Ovary (tissue), 9 donors: ENCODE measurements around the gene TECPR2. TPM values are rescaled to one million over a fixed set of nuclear protein-coding genes. Genes with fewer than 3 reads are reported as not detected.
"Not testable (repeated sequence)": the region's sequence is repeated elsewhere in the genome, so short reads cannot be mapped to it uniquely, and the experiment has no call there.

ENCODE experiments used
- DNase-seq, 5 donors: peaks; one replicate each; pipeline ENCODE4 v3.0.0-alpha.2; 2019 to 2020
- H3K27ac ChIP-seq, 2 donors: fragments of 200-600 bp; one replicate each; pipeline versions ENCODE4 v1.5.1 to v1.8.0; 2019 to 2022
- H3K27me3 ChIP-seq: fragments of 200-600 bp; one replicate; pipeline ENCODE4 v1.8.0; 2022
- H3K36me3 ChIP-seq: fragments of 200-600 bp; sonication (generic); one replicate; pipeline ENCODE4 v1.5.1; 2019
- H3K4me1 ChIP-seq: one replicate; pipeline ENCODE4 v1.8.1; 2013; ENCODE audit warnings: mild to moderate bottlenecking, moderate library complexity; ENCODE audit not compliant: insufficient read depth
- H3K4me3 ChIP-seq: fragments of 200-600 bp; sonication (generic); one replicate; pipeline ENCODE4 v1.5.1; 2017
- H3K9me3 ChIP-seq, 2 donors: fragments of 200-600 bp in 1 of 2; sonication (generic) in 1 of 2; one replicate each; pipeline versions ENCODE4 v1.5.1 to v1.8.1; 2013 to 2019; ENCODE audit warnings: mild to moderate bottlenecking in 1 of 2, moderate library complexity in 1 of 2
- EP300 ChIP-seq: sonication (generic); formaldehyde crosslinking; IDR thresholded peaks from one replicate; pipeline ENCODE4 v1.6.1; 2017; ENCODE audit warnings: antibody characterized with exemption
- POLR2A ChIP-seq: fragments of 450-650 bp; IDR thresholded peaks from one replicate; pipeline ENCODE4 v1.6.1; 2017; ENCODE audit warnings: antibody characterized with exemption, mild to moderate bottlenecking, moderate library complexity
- WGBS, 3 donors: extraction: QIAGEN DNeasy Blood & Tissue Kit in 1 of 3; methylation state at CpG; one replicate each; pipeline versions ENCODE4 v1.1.5 to v1.1.7; 2013 to 2017; 5-methylcytosine and 5-hydroxymethylcytosine counted together
- intact Hi-C, 4 donors: fragments of 100-400 bp; cut with DNase I; formaldehyde crosslinking; loops; one replicate each; pipeline versions ENCODE4 v1.11.0 to v1.15.1; 2022 to 2023
- polyA plus RNA-seq, 2 donors: library from polyadenylated mRNA; stranded (reverse); fragments of 200-250 nt in 1 of 2; fragments of 350-450 nt in 1 of 2; fragmentation: Illumina TruSeq in 1 of 2; extraction: RNeasy Lipid Tissue Mini Kit (QIAGEN cat#74804) in 1 of 2; gene quantifications; one replicate each; pipeline ENCODE4 v1.2.3, GENCODE V29; 2013 to 2014
- total RNA-seq, 7 donors: library from RNA; depleted of rRNA in 2 of 7; stranded (reverse); fragments of >200 nt in 2 of 7; fragmentation: NEBNext Ultra II Directional in 3 of 7; extraction: Animal tissue kit (Norgen Biotek cat#: 25700) in 3 of 7; gene quantifications; one replicate each; pipeline versions ENCODE4 v1.1.0 to v1.2.4, GENCODE V29; 2016 to 2023
- TF ChIP-seq, protein P1 (sequence below), 3 donors: fragments of 450-650 bp in 2 of 3; fragments of 200-600 bp in 1 of 3; IDR thresholded peaks; one replicate each; pipeline versions ENCODE4 v1.5.1 to v1.8.0; 2016 to 2022; ENCODE audit warnings: antibody characterized with exemption in 3 of 3, mild to moderate bottlenecking in 1 of 3
- donor health status: DM: no; HTN: no; CAD: no; lungs with moderate emphysema.
- donor health status: DM: no; HTN: no; CAD: no.
- donor health status: Bipolar disorder and iron deficiency.
- donor health status: DM: yes; HTN: yes; CAD: no.
- donor health status: DM: no; HTN: no; CAD: no.
- donor health status: DM: yes; HTN: yes; CAD: no.

The TECPR2 gene
- total and polyA plus RNA-seq, 9 donors, result 8.6 to 29.3 (median 25.8) TPM

DNA sequence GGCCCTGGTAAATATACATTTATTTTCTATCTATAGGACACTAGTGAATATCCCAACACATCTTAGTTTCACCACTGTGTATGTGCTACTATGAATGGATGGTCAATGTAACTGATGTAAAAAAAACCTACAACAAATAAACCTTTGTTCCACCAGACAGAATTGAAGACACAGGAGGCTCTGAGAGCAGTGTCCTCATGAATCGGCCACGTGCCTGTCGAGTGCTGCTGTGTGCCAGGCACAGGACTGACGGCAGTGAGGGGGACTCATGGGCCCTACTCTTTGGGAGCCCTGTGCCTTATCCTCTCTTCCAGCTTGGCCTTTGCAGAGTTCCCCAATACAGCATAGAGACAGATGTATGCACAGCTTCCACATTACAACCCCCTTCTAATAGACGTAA, 18.3 kb upstream of the TECPR2 start:
- TF ChIP-seq, protein P1, sequence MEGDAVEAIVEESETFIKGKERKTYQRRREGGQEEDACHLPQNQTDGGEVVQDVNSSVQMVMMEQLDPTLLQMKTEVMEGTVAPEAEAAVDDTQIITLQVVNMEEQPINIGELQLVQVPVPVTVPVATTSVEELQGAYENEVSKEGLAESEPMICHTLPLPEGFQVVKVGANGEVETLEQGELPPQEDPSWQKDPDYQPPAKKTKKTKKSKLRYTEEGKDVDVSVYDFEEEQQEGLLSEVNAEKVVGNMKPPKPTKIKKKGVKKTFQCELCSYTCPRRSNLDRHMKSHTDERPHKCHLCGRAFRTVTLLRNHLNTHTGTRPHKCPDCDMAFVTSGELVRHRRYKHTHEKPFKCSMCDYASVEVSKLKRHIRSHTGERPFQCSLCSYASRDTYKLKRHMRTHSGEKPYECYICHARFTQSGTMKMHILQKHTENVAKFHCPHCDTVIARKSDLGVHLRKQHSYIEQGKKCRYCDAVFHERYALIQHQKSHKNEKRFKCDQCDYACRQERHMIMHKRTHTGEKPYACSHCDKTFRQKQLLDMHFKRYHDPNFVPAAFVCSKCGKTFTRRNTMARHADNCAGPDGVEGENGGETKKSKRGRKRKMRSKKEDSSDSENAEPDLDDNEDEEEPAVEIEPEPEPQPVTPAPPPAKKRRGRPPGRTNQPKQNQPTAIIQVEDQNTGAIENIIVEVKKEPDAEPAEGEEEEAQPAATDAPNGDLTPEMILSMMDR (IDR thresholded peaks at IDR 0.05), result no peak
- TF ChIP-seq EP300 (no peak), POLR2A (no peak)
- intact Hi-C loops, result no loop called here
- WGBS, 3 donors, result 84 to 85% (median 84%) methylated on average over 5 of the region's 5 CpGs
- Histone ChIP-seq H3K4me3 (no peak overlapping the region), H3K27me3 (no peaks in the 10 kb centered on the region), H3K9me3 (no peaks in the 10 kb centered on the region), H3K27ac (no peak overlapping the region), H3K36me3 (no peaks in the 10 kb centered on the region), H3K4me1 (no peaks in the 10 kb centered on the region)
- no peak for DNase-seq

DNA sequence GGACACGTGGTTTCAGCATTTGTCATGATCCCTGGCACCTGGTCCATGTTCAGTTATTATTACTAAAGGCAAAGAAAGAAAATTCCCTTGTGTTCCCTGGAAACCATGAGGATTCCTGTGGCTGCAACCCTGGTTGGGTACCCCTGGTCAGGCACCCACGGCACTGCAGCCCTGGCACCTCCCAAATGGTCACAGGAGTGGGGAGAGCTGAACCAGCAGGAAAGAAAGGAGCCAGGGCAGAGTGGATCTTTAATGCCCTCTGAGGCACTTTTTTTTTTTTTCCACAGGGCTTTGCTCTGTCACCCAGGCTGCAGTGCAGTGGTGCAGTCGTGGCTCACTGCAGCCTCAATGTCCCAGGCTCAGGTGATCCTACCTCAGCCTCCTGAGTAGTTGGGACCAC, 17.5 kb upstream of the TECPR2 start:
- 65 to 77% (median 75%) methylated on average over 3 of the region's 3 CpGs for WGBS, 3 donors
- Histone ChIP-seq H3K4me3 (no peak overlapping the region), H3K36me3 (no peaks in the 10 kb centered on the region), H3K27ac (no peak overlapping the region), H3K4me1 (no peaks in the 10 kb centered on the region), H3K27me3 (no peaks in the 10 kb centered on the region), H3K9me3 (no peaks in the 10 kb centered on the region)
- intact Hi-C loops, result no loop called here
- TF ChIP-seq EP300, result no peak
- no peak for TF ChIP-seq POLR2A
- TF ChIP-seq, protein P1 (IDR thresholded peaks at IDR 0.05), result no peak
- no peak for DNase-seq

DNA sequence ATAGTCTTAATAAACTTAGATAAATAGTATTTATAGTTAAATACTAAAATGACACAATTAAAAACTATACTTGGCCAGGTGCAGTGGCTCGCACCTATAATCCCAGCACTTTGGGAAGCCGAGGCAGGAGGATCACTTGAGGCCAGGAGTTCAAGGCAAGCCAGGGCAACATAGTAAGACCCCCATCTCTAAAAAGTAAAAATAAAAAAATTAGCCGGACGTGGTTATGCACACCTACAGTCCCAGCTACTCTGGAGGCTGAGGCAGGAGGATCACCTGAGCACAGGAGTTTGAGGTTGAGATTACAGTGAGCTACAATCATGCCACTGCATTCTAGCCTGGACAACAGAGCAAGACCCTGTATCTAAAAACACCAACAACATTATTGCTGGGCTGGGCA, 16.1 kb upstream of the TECPR2 start:
- DNase-seq, result no peak
- no peaks in the 10 kb centered on the region for H3K36me3 ChIP-seq
- H3K9me3 ChIP-seq, result no peaks in the 10 kb centered on the region
- intact Hi-C loops, result no loop called here
- H3K27ac ChIP-seq, result no peak overlapping the region
- no peaks in the 10 kb centered on the region for H3K4me1 ChIP-seq
- no peak overlapping the region for H3K4me3 ChIP-seq
- no peak for TF ChIP-seq EP300
- no peak for TF ChIP-seq POLR2A
- TF ChIP-seq, protein P1 (IDR thresholded peaks at IDR 0.05), result no peak
- WGBS, 3 donors, result 93 to 95% (median 94%) methylated on average over 4 of the region's 4 CpGs
- H3K27me3 ChIP-seq, result no peaks in the 10 kb centered on the region

DNA sequence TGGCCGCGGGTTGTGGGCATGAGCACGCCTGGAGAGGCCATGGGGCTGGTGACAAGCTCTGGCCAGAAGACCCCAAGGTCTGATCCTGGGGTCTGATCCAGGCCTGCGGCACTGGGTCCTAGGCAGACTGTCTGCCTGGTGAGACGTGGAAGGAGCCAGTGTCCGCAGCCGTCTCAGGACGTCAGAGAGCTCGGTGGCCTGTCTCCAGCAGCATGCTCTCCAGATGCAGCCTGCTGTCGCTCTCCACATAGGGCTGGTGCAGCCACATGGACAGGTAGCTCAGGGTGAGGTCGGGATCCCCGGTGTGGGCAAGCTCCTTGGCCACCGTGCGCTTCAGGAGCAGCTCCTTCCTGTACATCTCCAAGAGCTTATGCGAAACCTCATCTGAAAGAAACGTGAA, 14.4 kb upstream of the TECPR2 start:
- Histone ChIP-seq H3K27me3 (no peaks in the 10 kb centered on the region), H3K36me3 (no peaks in the 10 kb centered on the region), H3K9me3 (no peaks in the 10 kb centered on the region), H3K4me1 (no peaks in the 10 kb centered on the region), H3K4me3 (no peak overlapping the region), H3K27ac (no peak overlapping the region)
- 88 to 90% (median 90%) methylated on average over 16 of the region's 16 CpGs for WGBS, 3 donors
- intact Hi-C loops, result no loop called here
- no peak for DNase-seq
- TF ChIP-seq EP300 (no peak), POLR2A (no peak)
- TF ChIP-seq, protein P1 (IDR thresholded peaks at IDR 0.05), result no peak

DNA sequence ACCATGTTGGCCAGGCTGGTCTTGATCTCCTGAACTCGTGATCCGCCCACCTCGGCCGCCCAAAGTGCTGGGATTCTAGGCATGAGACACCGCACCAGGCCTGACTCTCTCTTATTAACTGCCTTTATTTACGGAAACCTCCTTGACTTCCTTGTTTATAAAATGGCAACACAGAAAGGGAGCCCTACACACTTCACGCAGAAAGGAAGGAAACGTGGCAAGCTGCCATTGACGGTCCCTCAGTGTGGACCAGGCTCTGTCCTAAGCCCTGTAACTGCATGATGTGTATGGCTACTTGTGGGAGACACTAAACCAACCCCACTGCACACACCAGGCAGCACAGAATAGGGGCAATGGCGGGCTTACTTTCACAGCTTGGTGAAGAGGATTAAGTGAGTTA, 11.7 kb upstream of the TECPR2 start:
- H3K9me3 ChIP-seq, result no peaks in the 10 kb centered on the region
- H3K4me3 ChIP-seq, result no peak overlapping the region
- H3K4me1 ChIP-seq, result no peaks in the 10 kb centered on the region
- intact Hi-C loops, result no loop called here
- no peak overlapping the region for H3K27ac ChIP-seq
- no peak for TF ChIP-seq POLR2A
- TF ChIP-seq, protein P1 (IDR thresholded peaks at IDR 0.05), result no peak
- no peak for TF ChIP-seq EP300
- H3K36me3 ChIP-seq, result no peaks in the 10 kb centered on the region
- no peaks in the 10 kb centered on the region for H3K27me3 ChIP-seq
- WGBS, 3 donors, result 90 to 91% (median 91%) methylated on average over 10 of the region's 10 CpGs
- DNase-seq, result no peak

DNA sequence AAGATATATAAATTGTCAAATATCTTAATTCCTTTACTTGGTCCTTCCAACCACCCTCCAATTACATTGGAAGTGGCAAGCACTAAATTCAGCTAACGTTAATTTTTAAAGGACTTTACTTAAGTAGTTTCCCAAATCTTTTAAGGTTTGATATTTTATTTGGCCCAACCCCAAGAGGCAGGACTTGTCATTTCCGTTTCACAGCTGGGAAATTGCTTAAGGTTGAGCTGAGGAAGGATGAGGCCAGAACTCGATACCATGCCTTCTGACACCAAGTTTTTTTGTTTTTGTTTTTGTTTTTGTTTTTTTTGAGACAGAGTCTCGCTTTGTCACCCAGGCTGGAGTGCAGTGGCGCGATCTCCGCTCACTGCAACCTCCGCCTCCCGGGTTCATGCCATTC, 11.1 kb upstream of the TECPR2 start:
- H3K9me3 ChIP-seq, DNase-seq, H3K27ac ChIP-seq, intact Hi-C loops, H3K27me3 ChIP-seq, H3K4me1 ChIP-seq, H3K4me3 ChIP-seq, H3K36me3 ChIP-seq: not testable (repeated sequence)
- 76 to 83% (median 79%) methylated on average over 9 of the region's 9 CpGs for WGBS, 3 donors
